ENCODE data around the gene USP17L26. TPM values are rescaled to one million over a fixed set of nuclear protein-coding genes. Genes with fewer than 3 reads are reported as not detected.
"Not testable (repeated sequence)": the region's sequence is repeated elsewhere in the genome, so short reads cannot be mapped to it uniquely, and the experiment has no call there.

Gene USP17L26
- total and polyA plus RNA-seq, 3 donors from 2014 or later: not detected

GRCh38 chr4:9381012-9381534, 46.6 kb downstream of the USP17L26 start:
- TF ChIP-seq CTCF (IDR thresholded peaks at IDR 0.05): peak; percentile 41 to 57 (median 55)
- H3K27me3 ChIP-seq; H3K36me3 ChIP-seq (ENCODE audit: low read depth, missing control alignments); H3K27ac ChIP-seq; H3K4me1 ChIP-seq; intact Hi-C loops (cut with DNase I; ENCODE audit: low total_unique reads); H3K9me3 ChIP-seq: not testable (repeated sequence)
- peak overlapping the region; percentile 47 for H3K4me3 ChIP-seq
- WGBS, 2 donors: 6 to 21% methylated on average over 2 to 29 of the region's 36 CpGs
- DNase-seq: peak; percentile 62

DNA sequence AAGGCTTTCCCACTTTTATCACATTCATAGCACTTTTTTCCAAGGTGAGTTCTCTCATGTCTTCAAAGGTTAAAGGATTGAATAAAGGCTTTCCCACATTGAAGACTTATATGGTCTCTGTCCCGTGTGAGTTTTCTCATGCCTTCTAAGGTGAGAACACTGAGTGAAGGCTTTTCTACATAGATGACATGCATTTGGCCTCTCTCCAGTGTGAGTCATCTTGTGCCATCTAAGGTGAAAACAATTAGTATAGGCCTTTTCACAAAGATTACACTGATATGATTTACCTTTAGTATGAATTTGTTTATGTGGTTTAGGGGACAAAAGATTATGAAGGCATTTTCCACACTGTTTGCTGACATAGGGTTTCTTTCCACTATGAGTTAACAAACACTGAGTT, 49.7 kb downstream of the USP17L26 start:
- H3K4me3 ChIP-seq: no peak overlapping the region
- intact Hi-C loops (cut with DNase I; ENCODE audit: low total_unique reads): no loop called here
- 80 to 81% methylated on average over 1 of the region's 1 CpG for WGBS, 2 donors
- DNase-seq: no peak
- no peak overlapping the region for H3K27ac ChIP-seq
- no peaks in the 10 kb centered on the region for H3K9me3 ChIP-seq
- no peaks in the 10 kb centered on the region for H3K4me1 ChIP-seq
- no peaks in the 10 kb centered on the region for H3K36me3 ChIP-seq (ENCODE audit: low read depth, missing control alignments)
- no peak for TF ChIP-seq POLR2A (IDR thresholded peaks at IDR 0.05)
- TF ChIP-seq CTCF (IDR thresholded peaks at IDR 0.05): no peak
- no peaks in the 10 kb centered on the region for H3K27me3 ChIP-seq

Other genes with a start within 250 kb of the USP17L26 start
- gene FAM90A26, start 164.2 kb upstream of the USP17L26 start, total RNA-seq: not detected
- gene FAM90A26, start 164.2 kb upstream of the USP17L26 start, polyA plus RNA-seq (ENCODE audit: insufficient read depth, low read depth, low replicate concordance): not detected
- not detected for gene USP17L10, start 124.0 kb upstream of the USP17L26 start, total RNA-seq
- not detected for gene USP17L10, start 124.0 kb upstream of the USP17L26 start, polyA plus RNA-seq (ENCODE audit: insufficient read depth, low read depth, low replicate concordance)
- gene USP17L11, start 119.3 kb upstream of the USP17L26 start, total RNA-seq: not detected
- gene USP17L11, start 119.3 kb upstream of the USP17L26 start, polyA plus RNA-seq (ENCODE audit: insufficient read depth, low read depth, low replicate concordance): not detected
- gene USP17L12, start 114.5 kb upstream of the USP17L26 start, total RNA-seq: not detected
- not detected for gene USP17L12, start 114.5 kb upstream of the USP17L26 start, polyA plus RNA-seq (ENCODE audit: insufficient read depth, low read depth, low replicate concordance)
- gene USP17L13, start 109.8 kb upstream of the USP17L26 start, total RNA-seq: not detected
- not detected for gene USP17L13, start 109.8 kb upstream of the USP17L26 start, polyA plus RNA-seq (ENCODE audit: insufficient read depth, low read depth, low replicate concordance)
- not detected for gene USP17L15, start 100.3 kb upstream of the USP17L26 start, total RNA-seq
- gene USP17L15, start 100.3 kb upstream of the USP17L26 start, polyA plus RNA-seq (ENCODE audit: insufficient read depth, low read depth, low replicate concordance): not detected
- gene USP17L17, start 90.8 kb upstream of the USP17L26 start, total RNA-seq: not detected
- gene USP17L17, start 90.8 kb upstream of the USP17L26 start, polyA plus RNA-seq (ENCODE audit: insufficient read depth, low read depth, low replicate concordance): not detected
- not detected for gene USP17L18, start 86.0 kb upstream of the USP17L26 start, total RNA-seq
- not detected for gene USP17L18, start 86.0 kb upstream of the USP17L26 start, polyA plus RNA-seq (ENCODE audit: insufficient read depth, low read depth, low replicate concordance)
- not detected for gene USP17L19, start 81.3 kb upstream of the USP17L26 start, total RNA-seq
- not detected for gene USP17L19, start 81.3 kb upstream of the USP17L26 start, polyA plus RNA-seq (ENCODE audit: insufficient read depth, low read depth, low replicate concordance)
- not detected for gene USP17L20, start 76.5 kb upstream of the USP17L26 start, total RNA-seq
- gene USP17L20, start 76.5 kb upstream of the USP17L26 start, polyA plus RNA-seq (ENCODE audit: insufficient read depth, low read depth, low replicate concordance): not detected
- not detected for gene USP17L21, start 71.8 kb upstream of the USP17L26 start, total RNA-seq
- not detected for gene USP17L21, start 71.8 kb upstream of the USP17L26 start, polyA plus RNA-seq (ENCODE audit: insufficient read depth, low read depth, low replicate concordance)
- not detected for gene USP17L22, start 67.0 kb upstream of the USP17L26 start, total RNA-seq
- not detected for gene USP17L22, start 67.0 kb upstream of the USP17L26 start, polyA plus RNA-seq (ENCODE audit: insufficient read depth, low read depth, low replicate concordance)
- gene USP17L24, start 9.5 kb upstream of the USP17L26 start, total RNA-seq: not detected
- not detected for gene USP17L24, start 9.5 kb upstream of the USP17L26 start, polyA plus RNA-seq (ENCODE audit: insufficient read depth, low read depth, low replicate concordance)
- not detected for gene USP17L25, start 4.7 kb upstream of the USP17L26 start, total RNA-seq
- gene USP17L25, start 4.7 kb upstream of the USP17L26 start, polyA plus RNA-seq (ENCODE audit: insufficient read depth, low read depth, low replicate concordance): not detected
- gene USP17L5, start 4.7 kb downstream of the USP17L26 start, total RNA-seq: not detected
- not detected for gene USP17L5, start 4.7 kb downstream of the USP17L26 start, polyA plus RNA-seq (ENCODE audit: insufficient read depth, low read depth, low replicate concordance)
- not detected for gene USP17L27, start 9.5 kb downstream of the USP17L26 start, total RNA-seq
- gene USP17L27, start 9.5 kb downstream of the USP17L26 start, polyA plus RNA-seq (ENCODE audit: insufficient read depth, low read depth, low replicate concordance): not detected
- gene USP17L28, start 14.2 kb downstream of the USP17L26 start, total RNA-seq: not detected
- gene USP17L28, start 14.2 kb downstream of the USP17L26 start, polyA plus RNA-seq (ENCODE audit: insufficient read depth, low read depth, low replicate concordance): not detected
- gene USP17L29, start 19.0 kb downstream of the USP17L26 start, total RNA-seq: not detected
- gene USP17L29, start 19.0 kb downstream of the USP17L26 start, polyA plus RNA-seq (ENCODE audit: insufficient read depth, low read depth, low replicate concordance): not detected
- not detected for gene USP17L30, start 28.5 kb downstream of the USP17L26 start, total RNA-seq
- not detected for gene USP17L30, start 28.5 kb downstream of the USP17L26 start, polyA plus RNA-seq (ENCODE audit: insufficient read depth, low read depth, low replicate concordance)
- not detected for gene DEFB131A, start 109.8 kb downstream of the USP17L26 start, total RNA-seq
- not detected for gene DEFB131A, start 109.8 kb downstream of the USP17L26 start, polyA plus RNA-seq (ENCODE audit: insufficient read depth, low read depth, low replicate concordance)